Right lobe of liver (tissue), 4 donors: ENCODE data around the gene GATM.

Experiments
- CTCF ChIP-seq, 4 donors: fragments of 200-600 bp in 3 of 4; fragments of 450-650 bp in 1 of 4; IDR thresholded peaks; one replicate each; pipeline versions ENCODE4 v1.5.1 to v1.8.0; 2016 to 2022; ENCODE audit warnings: antibody characterized with exemption in 4 of 4, mild to moderate bottlenecking in 2 of 4
- POLR2A ChIP-seq: fragments of 450-650 bp; IDR thresholded peaks from one replicate; pipeline ENCODE4 v1.6.1; 2017; ENCODE audit warnings: antibody characterized with exemption, mild to moderate bottlenecking
- donor health status: DM: no; HTN: no; CAD: no.
- donor health status: DM: no; HTN: no; CAD: no.
- donor health status: DM: no; HTN: yes; CAD: no.

- TF ChIP-seq CTCF (IDR thresholded peaks at IDR 0.05): no peak
- no peak for TF ChIP-seq POLR2A
Measured at GRCh38 chr15:45427085-45427484, 48.7 kb upstream of the GATM start.
